SU-DHL-6 (cell line): Measurements from ENCODE around the gene UBE2J2.

Experiments used
- CTCF ChIP-seq: fragments of 200-600 bp; sonication (generic); IDR thresholded peaks from one replicate; pipeline ENCODE4 v1.5.1; 2017; ENCODE audit warnings: antibody characterized with exemption, mild to moderate bottlenecking, low read length, moderate library complexity; ENCODE audit not compliant: insufficient read depth, poor library complexity, severe bottlenecking
- EZH2phosphoT487 ChIP-seq: fragments of 200-600 bp; sonication (generic), shearing (Covaris generic); conservative IDR thresholded peaks from 2 replicates; pipeline ENCODE4 v1.6.1; 2018; ENCODE audit warnings: mild to moderate bottlenecking, antibody characterized with exemption, low read length, moderate library complexity, mixed read lengths

GRCh38 chr1:1321477-1321876 lies 47.8 kb upstream of the UBE2J2 start:
- TF ChIP-seq CTCF: no peak
- TF ChIP-seq EZH2phosphoT487: no peak
